ENCODE data around the gene MAGOHB. TPM values are rescaled to one million over a fixed set of nuclear protein-coding genes. Genes with fewer than 3 reads are reported as not detected.
"Not testable (repeated sequence)": the region's sequence is repeated elsewhere in the genome, so short reads cannot be mapped to it uniquely, and the experiment has no call there.

Gene MAGOHB
- total RNA-seq, 1 experiment from 2014 or later, result 134 TPM

DNA sequence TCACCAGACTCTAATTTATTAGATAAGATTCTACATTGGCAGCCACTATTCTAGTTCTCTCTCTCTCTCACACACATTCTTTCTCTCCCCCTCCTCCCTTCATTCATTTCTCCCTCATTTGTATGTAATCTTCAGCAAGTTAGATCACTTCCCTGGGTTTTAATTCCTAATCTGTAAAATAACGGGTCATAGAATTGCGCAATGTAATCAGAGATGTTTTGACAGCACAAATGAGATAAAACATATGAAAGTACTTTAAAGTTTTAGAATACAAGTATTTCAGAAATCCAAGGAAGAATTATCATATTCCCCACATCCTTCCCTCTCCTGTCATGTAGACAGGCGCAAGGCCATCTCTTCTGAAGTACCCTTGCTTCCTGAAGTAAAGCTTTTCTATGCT is 38.8 kb upstream of the MAGOHB start:
- no TSS peak for BruUV-seq (replicated peaks)
- Histone ChIP-seq H3K4me3 (ENCODE audit: low read depth, low read length) (no peak overlapping the region), H3K36me3 (ENCODE audit: control insufficient read depth, insufficient read depth, low read length) (no peaks in the 10 kb centered on the region), H3K27me3 (replicated peaks; ENCODE audit: control insufficient read depth, insufficient read depth, low read length) (no peaks in the 10 kb centered on the region), H3K9me3 (peaks cover 18% of the 10 kb centered on the region; the same call in 1 of the 2 replicates), H3K4me1 (no peaks in the 10 kb centered on the region)
- DNase-seq, result no peak
- Mint-ChIP-seq H3K9me3 (ENCODE audit: unreplicated experiment) (peaks cover 10% of the 10 kb centered on the region), H3K36me3 (ENCODE audit: insufficient read depth, unreplicated experiment) (peaks cover 8% of the 10 kb centered on the region), H3K4me1 (ENCODE audit: low read depth, unreplicated experiment) (no peaks in the 10 kb centered on the region), H3K27ac (ENCODE audit: unreplicated experiment) (no peak overlapping the region), H3K4me3 (ENCODE audit: unreplicated experiment) (no peak overlapping the region), H3K27me3 (ENCODE audit: insufficient read depth, unreplicated experiment) (no peaks in the 10 kb centered on the region)
- CTCF ChIA-PET, result no interaction called here
- TF ChIP-seq, protein P1, sequence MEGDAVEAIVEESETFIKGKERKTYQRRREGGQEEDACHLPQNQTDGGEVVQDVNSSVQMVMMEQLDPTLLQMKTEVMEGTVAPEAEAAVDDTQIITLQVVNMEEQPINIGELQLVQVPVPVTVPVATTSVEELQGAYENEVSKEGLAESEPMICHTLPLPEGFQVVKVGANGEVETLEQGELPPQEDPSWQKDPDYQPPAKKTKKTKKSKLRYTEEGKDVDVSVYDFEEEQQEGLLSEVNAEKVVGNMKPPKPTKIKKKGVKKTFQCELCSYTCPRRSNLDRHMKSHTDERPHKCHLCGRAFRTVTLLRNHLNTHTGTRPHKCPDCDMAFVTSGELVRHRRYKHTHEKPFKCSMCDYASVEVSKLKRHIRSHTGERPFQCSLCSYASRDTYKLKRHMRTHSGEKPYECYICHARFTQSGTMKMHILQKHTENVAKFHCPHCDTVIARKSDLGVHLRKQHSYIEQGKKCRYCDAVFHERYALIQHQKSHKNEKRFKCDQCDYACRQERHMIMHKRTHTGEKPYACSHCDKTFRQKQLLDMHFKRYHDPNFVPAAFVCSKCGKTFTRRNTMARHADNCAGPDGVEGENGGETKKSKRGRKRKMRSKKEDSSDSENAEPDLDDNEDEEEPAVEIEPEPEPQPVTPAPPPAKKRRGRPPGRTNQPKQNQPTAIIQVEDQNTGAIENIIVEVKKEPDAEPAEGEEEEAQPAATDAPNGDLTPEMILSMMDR (IDR thresholded peaks at IDR 0.05; ENCODE audit: insufficient read depth in 1 of 2, low read depth in 1 of 2, low read length in 1 of 2, severe bottlenecking in 1 of 2, unreplicated experiment in 1 of 2), result no peak
- intact Hi-C loops (cut with micrococcal nuclease; ENCODE audit: unreplicated experiment), result no loop called here
- POLR2A ChIA-PET, result no interaction called here

DNA sequence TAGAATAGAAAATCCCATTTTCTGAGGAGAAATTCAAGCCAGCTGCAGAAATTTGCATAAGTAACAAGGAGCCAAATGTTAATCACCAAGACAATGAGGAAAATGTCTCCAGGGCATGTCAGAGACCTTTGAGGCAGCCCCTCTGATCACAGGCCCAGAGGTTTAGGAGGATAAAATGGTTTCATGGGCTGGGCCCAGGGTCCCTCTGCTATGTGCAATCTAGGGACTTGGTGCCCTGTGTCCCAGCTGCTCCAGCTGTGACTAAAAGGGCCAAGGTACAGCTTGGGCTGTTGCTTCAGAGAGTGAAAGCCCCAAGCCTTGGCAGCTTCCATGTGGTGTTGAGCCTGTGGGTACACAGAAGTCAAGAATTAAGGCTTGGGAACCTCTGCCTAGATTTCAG is 33.2 kb upstream of the MAGOHB start:
- H3K4me1 ChIP-seq; H3K36me3 Mint-ChIP-seq (ENCODE audit: insufficient read depth, unreplicated experiment); H3K27me3 Mint-ChIP-seq (ENCODE audit: insufficient read depth, unreplicated experiment); intact Hi-C loops (cut with micrococcal nuclease; ENCODE audit: unreplicated experiment); CTCF ChIA-PET; H3K4me1 Mint-ChIP-seq (ENCODE audit: low read depth, unreplicated experiment); DNase-seq; H3K27me3 ChIP-seq (replicated peaks; ENCODE audit: control insufficient read depth, insufficient read depth, low read length); H3K36me3 ChIP-seq (ENCODE audit: control insufficient read depth, insufficient read depth, low read length); POLR2A ChIA-PET; H3K4me3 Mint-ChIP-seq (ENCODE audit: unreplicated experiment); H3K4me3 ChIP-seq (ENCODE audit: low read depth, low read length); H3K27ac Mint-ChIP-seq (ENCODE audit: unreplicated experiment); BruUV-seq (replicated peaks): not testable (repeated sequence)
- peaks cover 38% of the 10 kb centered on the region for H3K9me3 Mint-ChIP-seq (ENCODE audit: unreplicated experiment)
- H3K9me3 ChIP-seq, result peaks cover 26% of the 10 kb centered on the region

DNA sequence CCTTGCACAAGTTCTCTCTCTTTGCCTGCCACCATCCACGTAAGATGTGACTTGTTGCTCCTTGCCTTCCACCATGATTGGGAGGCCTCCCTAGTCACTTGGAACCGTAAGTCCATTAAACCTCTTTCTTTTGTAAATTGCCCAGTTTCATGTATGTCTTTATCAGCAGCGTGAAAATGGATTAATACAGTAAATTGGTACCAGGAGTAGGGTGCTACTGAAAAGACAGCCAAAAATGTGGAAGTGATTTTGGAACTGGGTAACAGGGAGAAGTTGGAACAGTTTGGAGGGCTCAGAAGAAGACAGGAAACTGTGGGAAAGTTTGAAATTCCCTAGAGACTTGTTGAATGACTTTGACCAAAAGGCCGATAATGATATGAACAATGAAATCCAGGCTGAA is 32.5 kb upstream of the MAGOHB start:
- peaks cover 9% of the 10 kb centered on the region for H3K36me3 Mint-ChIP-seq (ENCODE audit: insufficient read depth, unreplicated experiment)
- H3K9me3 Mint-ChIP-seq (ENCODE audit: unreplicated experiment), result peaks cover 38% of the 10 kb centered on the region
- H3K4me3 Mint-ChIP-seq (ENCODE audit: unreplicated experiment), result no peak overlapping the region
- no peaks in the 10 kb centered on the region for H3K4me1 Mint-ChIP-seq (ENCODE audit: low read depth, unreplicated experiment)
- H3K9me3 ChIP-seq, result peaks cover 26% of the 10 kb centered on the region
- no peak overlapping the region for H3K27ac Mint-ChIP-seq (ENCODE audit: unreplicated experiment)
- POLR2A ChIA-PET, result no interaction called here
- H3K27me3 ChIP-seq (replicated peaks; ENCODE audit: control insufficient read depth, insufficient read depth, low read length), result no peaks in the 10 kb centered on the region
- BruUV-seq (replicated peaks), result no TSS peak
- CTCF ChIA-PET, result no interaction called here
- H3K27me3 Mint-ChIP-seq (ENCODE audit: insufficient read depth, unreplicated experiment), result no peaks in the 10 kb centered on the region
- TF ChIP-seq, protein P1 (IDR thresholded peaks at IDR 0.05; ENCODE audit: insufficient read depth in 1 of 2, low read depth in 1 of 2, low read length in 1 of 2, severe bottlenecking in 1 of 2, unreplicated experiment in 1 of 2), result no peak
- DNase-seq, result no peak
- no peaks in the 10 kb centered on the region for H3K36me3 ChIP-seq (ENCODE audit: control insufficient read depth, insufficient read depth, low read length)
- no peak overlapping the region for H3K4me3 ChIP-seq (ENCODE audit: low read depth, low read length)
- no peaks in the 10 kb centered on the region; the same call in 1 of the 2 replicates for H3K4me1 ChIP-seq
- intact Hi-C loops (cut with micrococcal nuclease; ENCODE audit: unreplicated experiment), result no loop called here

Data from Caco-2 (cell line).